H9 (cell line): Measurements from ENCODE around the gene KRT40. TPM values are rescaled to one million over a fixed set of nuclear protein-coding genes. Genes with fewer than 3 reads are reported as not detected.

Experiments used
- DNase-seq: peaks from one replicate; pipeline ENCODE4 v3.0.0-alpha.2; 2017
- H2AFZ ChIP-seq: one replicate; pipeline ENCODE4 v1.6.1; 2013; ENCODE audit warnings: mild to moderate bottlenecking, low read length, control low read depth, moderate library complexity
- H2AK5ac ChIP-seq: 2 replicates; pipeline ENCODE4 v1.6.1; 2013; ENCODE audit warnings: low read length, control low read depth, mixed read lengths; ENCODE audit not compliant: insufficient read length
- H2BK120ac ChIP-seq: one replicate; pipeline ENCODE4 v1.6.1; 2013; ENCODE audit warnings: low read depth, mild to moderate bottlenecking, low read length, control low read depth, inconsistent platforms; ENCODE audit not compliant: poor library complexity, severe bottlenecking
- H2BK12ac ChIP-seq: 2 replicates; pipeline ENCODE4 v1.6.1; 2013; ENCODE audit warnings: low read length, control low read depth, mixed read lengths, low read depth; ENCODE audit not compliant: insufficient read length
- H2BK15ac ChIP-seq: 2 replicates; pipeline ENCODE4 v1.6.1; 2013; ENCODE audit warnings: low read depth, low read length, control low read depth
- H2BK20ac ChIP-seq: one replicate; pipeline ENCODE4 v1.6.1; 2013; ENCODE audit warnings: low read depth, mild to moderate bottlenecking, low read length, control low read depth, inconsistent platforms; ENCODE audit not compliant: poor library complexity, severe bottlenecking
- H2BK5ac ChIP-seq: 2 replicates; pipeline ENCODE4 v1.6.1; 2013; ENCODE audit warnings: low read length, control low read depth, mixed read lengths; ENCODE audit not compliant: insufficient read length
- H3K14ac ChIP-seq: 2 replicates; pipeline ENCODE4 v1.6.1; 2013; ENCODE audit warnings: low read length, control low read depth; ENCODE audit not compliant: insufficient read depth
- H3K18ac ChIP-seq: 2 replicates; pipeline ENCODE4 v1.6.1; 2013; ENCODE audit warnings: low read depth, mild to moderate bottlenecking, mixed read lengths, low read length, control low read depth; ENCODE audit not compliant: insufficient read length
- H3K23ac ChIP-seq: 2 replicates; pipeline ENCODE4 v1.6.1; 2013; ENCODE audit warnings: low read length, control low read depth, mixed read lengths, low read depth; ENCODE audit not compliant: insufficient read length
- H3K23me2 ChIP-seq: 2 replicates; pipeline ENCODE4 v1.6.1; 2013; ENCODE audit warnings: low read depth, mild to moderate bottlenecking, mixed read lengths, low read length, control low read depth; ENCODE audit not compliant: insufficient read length, poor library complexity, severe bottlenecking
- H3K27ac ChIP-seq: 2 replicates; pipeline ENCODE4 v1.5.1; 2013; ENCODE audit warnings: low read length, control low read depth, mixed read lengths, low read depth; ENCODE audit not compliant: insufficient read length
- H3K27me3 ChIP-seq: 2 replicates; pipeline ENCODE4 v1.6.1; 2013; ENCODE audit warnings: low read length, control low read depth, inconsistent platforms; ENCODE audit not compliant: insufficient read depth
- H3K4ac ChIP-seq: 2 replicates; pipeline ENCODE4 v1.6.1; 2013; ENCODE audit warnings: low read depth, mild to moderate bottlenecking, control low read depth, inconsistent platforms, low read length, moderate library complexity
- H3K4me1 ChIP-seq: 2 replicates; pipeline ENCODE4 v1.6.1; 2013; ENCODE audit warnings: low read length, control low read depth, inconsistent platforms; ENCODE audit not compliant: insufficient read depth
- H3K4me2 ChIP-seq: 2 replicates; pipeline ENCODE4 v1.6.1; 2013; ENCODE audit warnings: low read length, control low read depth, mixed read lengths; ENCODE audit not compliant: insufficient read length, insufficient read depth
- H3K56ac ChIP-seq: 2 replicates; pipeline ENCODE4 v1.6.1; 2013; ENCODE audit warnings: low read depth, mild to moderate bottlenecking, mixed read lengths, low read length, control low read depth; ENCODE audit not compliant: insufficient read length
- H3K79me1 ChIP-seq: 2 replicates; pipeline ENCODE4 v1.6.1; 2013; ENCODE audit warnings: low read depth, mild to moderate bottlenecking, moderate library complexity, low read length, control low read depth, inconsistent platforms; ENCODE audit not compliant: insufficient read depth, poor library complexity, severe bottlenecking
- H3K79me2 ChIP-seq: 2 replicates; pipeline ENCODE4 v1.6.1; 2013; ENCODE audit warnings: low read length, control low read depth, inconsistent platforms; ENCODE audit not compliant: insufficient read depth
- H3K9ac ChIP-seq: 2 replicates; pipeline ENCODE4 v1.6.1; 2013; ENCODE audit warnings: low read length, control low read depth, mixed read lengths; ENCODE audit not compliant: insufficient read length; ENCODE audit errors: extremely low read depth
- H3K9me3 ChIP-seq: one replicate; pipeline ENCODE4 v1.6.1; 2013; ENCODE audit warnings: low read depth, low read length, inconsistent platforms; ENCODE audit not compliant: control insufficient read depth
- H3T11ph ChIP-seq: one replicate; pipeline ENCODE4 v1.6.1; 2013; ENCODE audit warnings: mild to moderate bottlenecking, low read length, control low read depth, inconsistent platforms
- H4K20me1 ChIP-seq: one replicate; pipeline ENCODE4 v1.6.1; 2013; ENCODE audit not compliant: control insufficient read depth, insufficient read length, insufficient read depth
- H4K5ac ChIP-seq: 2 replicates; pipeline ENCODE4 v1.6.1; 2013; ENCODE audit warnings: low read depth, mild to moderate bottlenecking, mixed read lengths, low read length, control low read depth; ENCODE audit not compliant: insufficient read length
- H4K8ac ChIP-seq: replicated peaks from 2 replicates; pipeline ENCODE4 v1.6.1; 2013; ENCODE audit warnings: low read length, control low read depth, mixed read lengths, low read depth; ENCODE audit not compliant: insufficient read length
- H4K91ac ChIP-seq: 2 replicates; pipeline ENCODE4 v1.6.1; 2013; ENCODE audit warnings: low read depth, mild to moderate bottlenecking, moderate library complexity, mixed read lengths, low read length, control low read depth; ENCODE audit not compliant: insufficient read length
- H3K27ac Mint-ChIP-seq, 3 experiments: 2 replicates in 2 of 3; 3 replicates in 1 of 3; pipeline ENCODE4 v1.8.0; 2020 to 2021; ENCODE audit warnings: mixed read lengths in 3 of 3, mild to moderate bottlenecking in 1 of 3, moderate library complexity in 1 of 3
- H3K27me3 Mint-ChIP-seq: 2 replicates; pipeline ENCODE4 v1.8.0; 2021; ENCODE audit warnings: low read depth, mild to moderate bottlenecking, moderate library complexity, mixed read lengths
- H3K36me3 Mint-ChIP-seq, 3 experiments: 2 replicates in 2 of 3; 3 replicates in 1 of 3; pipeline ENCODE4 v1.8.0; 2020 to 2021; ENCODE audit warnings: low read depth in 3 of 3, mixed read lengths in 3 of 3; ENCODE audit not compliant: insufficient read depth in 1 of 3
- H3K4me1 Mint-ChIP-seq, 2 experiments: 2 replicates each; pipeline ENCODE4 v1.8.0; 2020; ENCODE audit warnings: mixed read lengths in 2 of 2
- H3K4me3 Mint-ChIP-seq, 2 experiments: 2 replicates in 1 of 2; 3 replicates in 1 of 2; pipeline ENCODE4 v1.8.0; 2020 to 2021; ENCODE audit warnings: mild to moderate bottlenecking in 2 of 2, mixed read lengths in 2 of 2, moderate library complexity in 1 of 2
- H3K9me3 Mint-ChIP-seq, 2 experiments: 2 replicates in 1 of 2; 3 replicates in 1 of 2; pipeline ENCODE4 v1.8.0; 2020; ENCODE audit warnings: mild to moderate bottlenecking in 2 of 2, mixed read lengths in 2 of 2, moderate library complexity in 1 of 2
- CTCF ChIP-seq: fragments of 200-600 bp; sonication (generic); conservative IDR thresholded peaks from 3 replicates; pipeline ENCODE4 v1.8.0; 2021; ENCODE audit warnings: antibody characterized with exemption, mild to moderate bottlenecking
- WGBS: extraction: QIAGEN DNeasy Blood & Tissue Kit; methylation state at CpG from one replicate; pipeline ENCODE4 v1.1.7; 2013; ENCODE audit warnings: missing lambda C conversion rate, low lambda C conversion rate, mixed read lengths; ENCODE audit not compliant: insufficient read length; ENCODE audit errors: extremely low coverage; 5-methylcytosine and 5-hydroxymethylcytosine counted together
- total RNA-seq: library from RNA; stranded (reverse); gene quantifications from 2 replicates; pipeline ENCODE4 v1.2.1, GENCODE V29; 2021

The KRT40 gene
- total RNA-seq, 1 experiment from 2014 or later, result not detected

- no peak overlapping the region for H3K23ac ChIP-seq
- no peak overlapping the region for H3K4me3 Mint-ChIP-seq
- H3K4me1 ChIP-seq, result no peaks in the 10 kb centered on the region
- H3K9me3 Mint-ChIP-seq, result no peaks in the 10 kb centered on the region
- H3K4ac ChIP-seq, result no peak overlapping the region
- no peak overlapping the region for H2AK5ac ChIP-seq
- no peaks in the 10 kb centered on the region for H4K20me1 ChIP-seq
- H2BK20ac ChIP-seq, result no peak overlapping the region
- H2BK5ac ChIP-seq, result no peak overlapping the region
- H3K14ac ChIP-seq, result no peak overlapping the region
- WGBS, result no CpG with 5 or more reads among the region's 1 CpG
- H2BK12ac ChIP-seq, result no peak overlapping the region
- no peaks in the 10 kb centered on the region for H3K79me2 ChIP-seq
- no peak overlapping the region for H4K5ac ChIP-seq
- no peak overlapping the region for H4K91ac ChIP-seq
- no peak overlapping the region for H2BK120ac ChIP-seq
- no peak for TF ChIP-seq CTCF
- no peak overlapping the region for H3K27ac ChIP-seq
- H3K27ac Mint-ChIP-seq, result no peak overlapping the region
- no peak overlapping the region for H3K18ac ChIP-seq
- no peak overlapping the region for H2BK15ac ChIP-seq
- no peak overlapping the region for H4K8ac ChIP-seq
- DNase-seq, result no peak
- H3K23me2 ChIP-seq, result no peaks in the 10 kb centered on the region
- H3K9me3 ChIP-seq, result no peaks in the 10 kb centered on the region
- H3K9ac ChIP-seq, result no peak overlapping the region
- H2AFZ ChIP-seq, result no peak overlapping the region
- peaks cover 12 to 20% of the 10 kb centered on the region in 2 experiments for H3K4me1 Mint-ChIP-seq
- no peak overlapping the region for H3K56ac ChIP-seq
- no peaks in the 10 kb centered on the region for H3K27me3 ChIP-seq
- H3K27me3 Mint-ChIP-seq, result no peaks in the 10 kb centered on the region; the same call in 1 of the 2 replicates
- H3K79me1 ChIP-seq, result no peaks in the 10 kb centered on the region
- H3T11ph ChIP-seq, result no peak overlapping the region
- no peaks in the 10 kb centered on the region for H3K36me3 Mint-ChIP-seq
- no peak overlapping the region for H3K4me2 ChIP-seq
Measured at GRCh38 chr17:40952661-40953060, 31.5 kb downstream of the KRT40 start.
